AG09309 (cell line): ENCODE results near the gene ARTN.
A peak's percentile ranks its signal among the peaks of the same experiment; 100 is the strongest.

Experiments
- DNase-seq: peaks from one replicate; pipeline ENCODE4 v3.0.0-alpha.2; 2010; ENCODE audit warnings: low read depth
- H3K4me3 ChIP-seq: 2 replicates; pipeline ENCODE4 v1.5.1; 2011; ENCODE audit warnings: mild to moderate bottlenecking, low read depth, low read length, moderate library complexity; ENCODE audit not compliant: control insufficient read depth
- TF ChIP-seq, protein P1 (sequence below): IDR thresholded peaks from 2 replicates; pipeline ENCODE4 v1.5.1; 2011; ENCODE audit warnings: mild to moderate bottlenecking, low read depth, low read length, inconsistent platforms; ENCODE audit not compliant: insufficient read depth, control insufficient read depth; ENCODE audit errors: missing control alignments

The ARTN gene

DNA sequence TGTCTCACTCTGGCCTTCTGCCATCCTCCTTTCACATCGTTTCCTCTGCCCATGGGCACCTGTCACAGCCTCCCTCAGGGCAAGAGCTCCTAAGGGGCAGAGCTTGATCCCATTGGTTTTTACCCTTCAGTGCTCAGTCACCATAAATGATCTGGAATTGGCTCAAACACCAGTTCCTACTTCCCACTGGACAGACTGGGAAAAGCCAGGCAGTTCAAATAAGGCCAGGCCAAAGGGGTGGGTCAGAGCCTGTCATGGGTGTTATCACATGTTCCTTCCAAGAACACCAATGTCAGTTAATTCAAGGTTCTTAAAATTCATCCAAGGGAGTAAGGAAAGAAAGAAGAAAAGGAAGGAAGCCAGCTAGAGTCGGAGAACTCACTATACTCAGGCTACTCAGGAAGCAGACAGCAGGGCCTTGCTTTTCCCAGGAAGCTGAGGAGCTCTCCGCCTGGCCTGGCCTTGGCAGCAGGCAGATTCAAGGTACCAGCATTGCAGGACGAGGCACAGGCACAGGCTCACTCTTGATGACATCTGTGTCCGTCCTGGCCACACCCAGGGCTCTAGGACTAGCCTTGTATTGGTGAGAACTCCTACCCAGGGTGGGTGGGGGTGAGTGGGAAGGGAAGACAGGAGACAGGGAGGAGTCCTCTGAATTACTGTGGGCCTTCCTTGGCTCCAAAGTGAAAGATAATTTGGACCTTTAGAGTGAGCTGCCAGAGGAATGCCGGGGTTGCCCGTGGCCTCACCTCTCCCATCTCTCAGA lies 32.2 kb upstream of the ARTN start:
- no peak overlapping the region for H3K4me3 ChIP-seq
- no peak for DNase-seq
- TF ChIP-seq, protein P1, sequence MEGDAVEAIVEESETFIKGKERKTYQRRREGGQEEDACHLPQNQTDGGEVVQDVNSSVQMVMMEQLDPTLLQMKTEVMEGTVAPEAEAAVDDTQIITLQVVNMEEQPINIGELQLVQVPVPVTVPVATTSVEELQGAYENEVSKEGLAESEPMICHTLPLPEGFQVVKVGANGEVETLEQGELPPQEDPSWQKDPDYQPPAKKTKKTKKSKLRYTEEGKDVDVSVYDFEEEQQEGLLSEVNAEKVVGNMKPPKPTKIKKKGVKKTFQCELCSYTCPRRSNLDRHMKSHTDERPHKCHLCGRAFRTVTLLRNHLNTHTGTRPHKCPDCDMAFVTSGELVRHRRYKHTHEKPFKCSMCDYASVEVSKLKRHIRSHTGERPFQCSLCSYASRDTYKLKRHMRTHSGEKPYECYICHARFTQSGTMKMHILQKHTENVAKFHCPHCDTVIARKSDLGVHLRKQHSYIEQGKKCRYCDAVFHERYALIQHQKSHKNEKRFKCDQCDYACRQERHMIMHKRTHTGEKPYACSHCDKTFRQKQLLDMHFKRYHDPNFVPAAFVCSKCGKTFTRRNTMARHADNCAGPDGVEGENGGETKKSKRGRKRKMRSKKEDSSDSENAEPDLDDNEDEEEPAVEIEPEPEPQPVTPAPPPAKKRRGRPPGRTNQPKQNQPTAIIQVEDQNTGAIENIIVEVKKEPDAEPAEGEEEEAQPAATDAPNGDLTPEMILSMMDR, result no peak

DNA sequence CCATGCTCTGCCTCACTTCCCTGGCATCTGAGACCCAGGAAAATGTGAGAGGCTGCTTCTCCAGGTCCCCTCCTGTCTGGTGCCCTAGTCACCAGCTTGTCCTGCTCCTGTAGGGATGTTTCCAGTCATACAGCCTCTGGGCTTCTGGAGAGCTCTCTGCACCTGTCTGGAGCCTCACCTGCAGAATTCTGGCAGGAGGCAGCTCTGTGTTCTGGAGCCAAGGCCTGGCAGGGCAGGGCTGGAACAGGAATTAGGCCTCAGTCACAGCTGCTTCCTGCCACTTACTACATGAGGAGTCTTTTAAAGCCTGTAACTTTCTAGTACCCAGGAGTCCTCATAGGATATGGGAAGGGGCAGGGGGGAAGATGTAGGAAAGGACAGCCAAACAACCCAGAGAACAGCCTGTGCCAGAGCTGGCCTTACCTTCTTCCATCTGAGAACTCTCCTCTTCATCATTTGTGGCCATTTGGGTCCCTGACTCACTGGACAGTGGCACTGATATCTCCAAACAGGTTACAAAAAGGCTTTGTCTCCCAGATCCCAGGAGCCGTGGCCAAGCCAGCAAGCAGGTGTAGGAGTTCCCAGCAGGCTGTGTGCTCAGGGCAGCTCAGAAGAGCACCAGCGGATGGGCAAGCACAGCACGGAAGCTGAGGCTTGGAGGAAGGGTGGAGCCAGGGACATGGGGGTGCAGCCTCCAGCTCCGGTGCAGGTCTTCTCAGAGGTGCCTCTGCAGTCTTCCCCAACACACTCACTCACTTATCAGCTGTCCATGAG lies 31.4 kb upstream of the ARTN start:
- TF ChIP-seq, protein P1, result no peak
- DNase-seq, result no peak
- H3K4me3 ChIP-seq, result no peak overlapping the region

DNA sequence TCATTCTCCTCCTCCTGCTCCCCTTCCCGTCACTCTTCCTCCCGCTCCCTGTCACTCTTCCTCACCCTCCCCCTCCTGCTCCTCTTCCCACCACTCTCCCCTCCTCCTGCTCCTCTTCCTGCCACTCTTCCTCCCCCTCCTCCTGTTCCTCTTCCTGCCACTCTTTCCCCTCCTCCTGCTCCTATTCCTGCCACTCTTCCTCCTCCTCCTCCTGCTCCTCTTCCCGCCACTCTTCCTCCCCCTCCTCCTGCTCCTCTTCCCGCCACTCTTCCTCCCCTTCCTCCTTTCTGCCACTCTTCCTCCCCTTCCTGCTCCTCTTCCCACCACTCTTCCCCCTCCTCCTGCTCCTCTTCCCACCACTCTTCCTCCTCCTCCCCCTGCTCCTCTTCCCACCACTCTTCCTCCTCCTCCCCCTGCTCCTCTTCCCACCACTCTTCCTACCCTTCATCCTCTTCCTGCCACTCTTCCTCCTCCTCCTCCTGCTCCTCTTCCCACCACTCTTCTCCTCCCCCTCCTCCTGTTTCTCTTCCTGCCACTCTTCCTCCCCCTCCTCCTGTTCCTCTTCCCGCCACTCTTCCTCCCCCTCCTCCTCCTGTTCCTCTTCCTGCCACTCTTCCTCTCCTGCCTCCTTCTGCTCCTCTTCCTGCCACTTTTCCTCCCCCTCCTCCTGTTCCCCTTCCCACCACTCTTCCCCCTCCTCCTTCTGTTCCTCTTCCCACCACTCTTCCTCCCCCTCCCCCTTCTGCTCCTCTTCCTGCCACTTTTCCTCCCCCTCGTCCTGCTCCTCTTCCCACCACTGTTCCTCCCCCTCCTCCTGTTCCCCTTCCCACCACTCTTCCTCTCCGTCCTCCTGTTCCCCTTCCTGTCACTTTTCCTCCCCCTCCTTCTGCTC lies 28.7 kb upstream of the ARTN start:
- no peak overlapping the region for H3K4me3 ChIP-seq
- no peak for DNase-seq
- TF ChIP-seq, protein P1, result no peak

DNA sequence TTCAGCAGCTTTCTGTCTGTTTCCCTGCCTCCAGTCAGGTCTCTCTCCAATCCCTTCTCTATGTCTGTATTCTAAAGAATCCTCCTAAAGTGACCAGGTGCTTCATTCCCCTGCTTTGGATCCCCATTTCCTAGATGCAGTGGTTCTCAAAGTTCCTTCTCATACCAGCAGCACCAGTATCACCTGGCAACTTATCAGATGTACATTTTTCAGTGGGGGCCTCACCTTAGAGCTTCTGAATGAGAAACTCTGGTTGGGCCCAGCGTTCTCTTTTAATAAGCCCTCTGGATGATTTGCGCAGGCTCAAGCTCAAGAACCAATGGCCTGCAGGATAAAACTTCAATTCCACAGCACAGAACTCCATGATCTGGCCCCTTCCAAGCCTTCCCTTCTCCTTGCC lies 25.4 kb upstream of the ARTN start:
- no peak overlapping the region for H3K4me3 ChIP-seq
- TF ChIP-seq, protein P1, result no peak
- DNase-seq, result no peak

DNA sequence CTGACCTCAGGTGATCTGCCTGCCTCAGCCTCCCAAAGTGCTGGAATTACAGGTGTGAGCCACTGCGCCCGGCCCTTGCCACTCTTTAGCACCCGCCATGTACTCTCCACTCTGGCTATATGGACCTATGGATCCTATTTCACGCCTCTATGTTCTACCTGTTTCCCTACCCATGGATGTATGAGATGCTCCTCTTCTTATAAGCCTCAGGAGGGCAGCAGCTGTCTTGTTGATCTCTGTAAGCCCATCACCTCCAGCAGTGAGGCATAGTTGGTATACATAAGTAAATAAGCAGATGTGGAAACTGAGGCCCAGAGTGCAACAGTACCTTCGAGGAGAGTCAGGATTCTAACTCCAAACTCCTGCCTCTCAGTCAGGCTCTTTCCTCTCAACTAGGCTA lies 24.7 kb upstream of the ARTN start:
- no peak overlapping the region for H3K4me3 ChIP-seq
- TF ChIP-seq, protein P1, result peak; percentile 21
- DNase-seq, result no peak

DNA sequence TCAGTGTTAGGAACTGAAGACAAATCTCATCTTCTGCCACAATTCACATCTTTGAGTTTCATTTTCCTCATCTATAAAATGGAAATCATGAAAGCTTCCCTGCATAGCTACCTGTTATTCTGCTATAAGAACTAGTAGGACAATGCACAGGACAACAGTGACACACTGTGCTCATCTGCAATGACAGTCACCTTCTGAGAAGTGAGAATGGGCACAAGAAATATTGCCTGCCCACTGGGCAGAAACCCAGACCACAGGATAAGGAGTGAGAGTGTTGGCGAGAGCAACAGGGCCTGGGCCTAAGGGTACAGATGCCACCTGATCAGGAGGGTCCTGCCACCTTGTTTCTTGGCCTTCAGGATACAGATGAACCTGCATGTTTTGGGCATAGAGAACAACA lies 23.3 kb upstream of the ARTN start:
- no peak overlapping the region for H3K4me3 ChIP-seq
- TF ChIP-seq, protein P1, result no peak
- no peak for DNase-seq
